AG09319 (cell line): ENCODE data around the gene KISS1.

Experiments used
- DNase-seq: peaks from one replicate; pipeline ENCODE4 v3.0.0-alpha.2; 2010; ENCODE audit warnings: low read depth; ENCODE audit errors: extremely low read depth
- CTCF ChIP-seq: IDR thresholded peaks from 2 replicates; pipeline ENCODE4 v1.5.1; 2011; ENCODE audit warnings: low read depth, mild to moderate bottlenecking, inconsistent platforms, low read length, moderate library complexity

KISS1 gene

GRCh38 chr1:204230211-204230610 is 33.9 kb upstream of the KISS1 start:
- no peak for TF ChIP-seq CTCF
- no peak for DNase-seq

DNA sequence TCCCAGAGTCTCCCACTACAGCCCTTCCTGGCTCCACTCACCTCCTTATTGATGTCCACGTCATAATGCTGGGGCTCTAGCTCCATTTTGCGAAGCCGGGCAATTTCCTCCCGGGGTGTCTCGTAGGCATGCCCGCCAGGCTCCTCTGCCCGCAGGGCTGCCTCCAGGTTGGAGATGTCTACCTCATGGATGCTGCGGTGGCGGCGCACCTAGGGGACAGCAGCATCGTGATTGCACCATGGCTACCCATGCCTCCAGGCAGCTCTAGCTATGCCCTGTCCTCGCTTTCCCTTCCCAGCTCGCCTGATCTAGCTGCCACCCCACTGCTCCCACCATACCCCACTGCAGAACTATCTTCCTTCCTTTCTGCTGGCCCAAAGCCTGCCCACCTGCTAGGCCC is 32.6 kb upstream of the KISS1 start:
- DNase-seq: no peak
- no peak for TF ChIP-seq CTCF

DNA sequence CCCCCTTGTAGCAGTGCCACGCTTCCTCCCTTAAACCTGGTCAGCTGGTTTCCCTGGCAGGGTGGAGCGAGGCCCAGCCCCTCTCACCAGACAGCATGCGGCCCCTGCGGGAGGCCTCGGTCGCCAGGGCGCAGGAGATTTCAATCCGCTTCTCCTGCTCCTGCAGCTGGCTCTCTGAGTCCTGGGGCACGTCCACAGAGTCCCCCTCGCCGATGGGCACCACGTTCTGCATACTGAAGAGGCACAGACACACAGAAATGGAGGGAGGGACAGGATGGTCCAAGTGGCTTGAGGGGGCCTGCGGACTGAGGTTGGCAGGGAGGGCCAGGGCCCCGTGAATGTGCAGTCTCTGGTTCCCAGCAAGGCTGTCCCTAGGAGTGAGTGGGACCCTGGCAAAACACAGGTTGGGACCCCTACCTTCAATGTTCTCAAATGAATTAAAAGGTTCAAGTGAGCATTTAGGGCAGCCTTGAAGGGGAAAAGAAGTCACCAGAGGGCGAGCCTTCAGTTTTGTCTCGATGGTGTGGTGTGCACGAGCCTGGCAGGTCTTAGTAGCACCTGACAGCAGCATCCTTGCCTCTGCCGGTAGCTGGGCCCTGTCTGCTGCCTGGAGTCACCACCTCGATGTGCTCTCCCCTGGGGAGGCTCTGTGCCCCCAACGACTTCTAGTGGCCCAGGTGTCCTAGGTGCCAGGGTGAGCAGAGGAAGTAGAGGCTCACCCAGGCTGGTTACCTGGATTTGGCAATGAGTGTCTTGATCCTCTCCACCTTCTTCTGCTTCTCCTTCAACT is 31.9 kb upstream of the KISS1 start:
- no peak for DNase-seq
- no peak for TF ChIP-seq CTCF

- no peak for TF ChIP-seq CTCF
- no peak for DNase-seq
Observed at GRCh38 chr1:204227351-204227750, 31.1 kb upstream of the KISS1 start.

DNA sequence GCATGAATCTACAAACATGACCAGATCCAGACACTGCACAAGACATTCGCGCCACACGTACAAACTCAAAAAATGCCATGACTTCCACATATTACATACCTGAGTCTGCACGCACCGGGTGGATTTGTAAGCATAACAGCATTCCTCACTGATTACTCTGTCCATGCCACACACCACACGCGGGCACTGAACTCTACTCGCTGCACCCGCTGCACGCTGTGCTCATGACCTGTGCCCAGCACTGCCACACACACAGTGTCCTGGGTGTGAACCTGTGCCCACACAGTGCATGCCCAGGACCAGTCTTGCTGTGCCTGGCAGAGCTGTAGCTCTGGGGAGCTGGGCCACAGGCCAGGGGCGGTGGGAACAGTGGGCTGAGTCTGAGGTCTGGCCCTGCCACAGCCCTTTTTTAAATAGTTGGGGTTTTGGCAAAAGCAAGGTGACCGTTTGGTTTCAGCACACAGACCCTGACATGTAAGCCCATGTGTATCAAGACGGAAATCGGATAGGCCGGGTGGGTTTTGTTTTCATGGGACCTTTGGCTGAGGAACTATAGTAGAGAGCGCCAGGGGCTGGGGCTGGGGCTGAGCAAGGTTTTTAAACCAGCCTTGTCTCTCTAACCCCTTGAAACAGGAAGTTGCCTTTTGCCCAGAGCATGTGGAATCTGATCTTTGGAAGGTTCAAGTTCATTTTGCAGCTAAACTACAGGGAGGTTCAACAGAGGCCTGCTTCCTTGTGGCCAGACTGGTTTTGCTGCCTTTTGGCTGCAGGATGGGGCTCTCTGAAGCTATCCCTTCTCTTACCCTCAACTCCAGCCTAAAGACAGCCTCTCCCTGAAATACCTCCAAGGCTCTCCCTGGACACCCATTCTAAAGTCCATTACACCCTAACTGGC is 29.8 kb upstream of the KISS1 start:
- no peak for TF ChIP-seq CTCF
- DNase-seq: no peak

DNA sequence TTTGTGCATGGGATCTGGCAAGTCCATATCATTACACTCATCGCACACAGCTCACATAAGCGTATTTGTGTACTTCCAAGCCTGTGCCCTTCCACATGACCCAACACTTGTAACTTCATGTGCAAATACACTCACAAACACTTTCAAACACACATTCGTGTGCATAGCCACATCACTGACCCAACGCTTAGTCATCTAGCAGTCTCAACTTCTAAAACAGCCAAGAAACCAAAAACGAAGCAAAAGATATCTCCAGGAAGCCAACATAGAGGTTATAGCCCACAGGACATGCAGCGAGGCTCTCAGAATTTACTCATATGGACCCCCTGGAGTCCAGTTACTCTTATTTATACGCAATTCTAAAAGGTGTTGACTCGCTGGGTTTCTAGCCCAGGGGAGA is 28.4 kb upstream of the KISS1 start:
- no peak for DNase-seq
- no peak for TF ChIP-seq CTCF
